ENCODE results near the gene CCDC85C.
"Not testable (repeated sequence)": the region's sequence is repeated elsewhere in the genome, so short reads cannot be mapped to it uniquely, and the experiment has no call there.

GRCh38 chr14:99642771-99643170, 38.8 kb upstream of the CCDC85C start:
- not testable (repeated sequence) for TF ChIP-seq POLR2AphosphoS5 (IDR thresholded peaks at IDR 0.05; ENCODE audit: low read depth, low read length); ZNF274 (IDR thresholded peaks at IDR 0.05; ENCODE audit: low read depth, low read length); CTCF (IDR thresholded peaks at IDR 0.05 in 2 of 3, conservative IDR thresholded peaks at IDR 0.05 in 1 of 3; ENCODE audit: borderline replicate concordance in 1 of 3, insufficient read depth in 1 of 3, low read depth in 2 of 3, low read length in 2 of 3); POLR2A (IDR thresholded peaks at IDR 0.05; ENCODE audit: borderline replicate concordance, extremely low read depth, insufficient read depth, insufficient read length); REST (IDR thresholded peaks at IDR 0.05; ENCODE audit: low read depth); YY1 (IDR thresholded peaks at IDR 0.05; ENCODE audit: extremely low read depth, insufficient replicate concordance, low read depth, low read length); EZH2 (IDR thresholded peaks at IDR 0.05); EGR1 (IDR thresholded peaks at IDR 0.05; ENCODE audit: low read depth); ELF1 (IDR thresholded peaks at IDR 0.05; ENCODE audit: borderline replicate concordance, low read depth)

All from HCT116 (cell line).